ENCODE measurements around the gene HIPK3.
"Not testable (repeated sequence)": the region's sequence is repeated elsewhere in the genome, so short reads cannot be mapped to it uniquely, and the experiment has no call there.

Gene HIPK3

DNA sequence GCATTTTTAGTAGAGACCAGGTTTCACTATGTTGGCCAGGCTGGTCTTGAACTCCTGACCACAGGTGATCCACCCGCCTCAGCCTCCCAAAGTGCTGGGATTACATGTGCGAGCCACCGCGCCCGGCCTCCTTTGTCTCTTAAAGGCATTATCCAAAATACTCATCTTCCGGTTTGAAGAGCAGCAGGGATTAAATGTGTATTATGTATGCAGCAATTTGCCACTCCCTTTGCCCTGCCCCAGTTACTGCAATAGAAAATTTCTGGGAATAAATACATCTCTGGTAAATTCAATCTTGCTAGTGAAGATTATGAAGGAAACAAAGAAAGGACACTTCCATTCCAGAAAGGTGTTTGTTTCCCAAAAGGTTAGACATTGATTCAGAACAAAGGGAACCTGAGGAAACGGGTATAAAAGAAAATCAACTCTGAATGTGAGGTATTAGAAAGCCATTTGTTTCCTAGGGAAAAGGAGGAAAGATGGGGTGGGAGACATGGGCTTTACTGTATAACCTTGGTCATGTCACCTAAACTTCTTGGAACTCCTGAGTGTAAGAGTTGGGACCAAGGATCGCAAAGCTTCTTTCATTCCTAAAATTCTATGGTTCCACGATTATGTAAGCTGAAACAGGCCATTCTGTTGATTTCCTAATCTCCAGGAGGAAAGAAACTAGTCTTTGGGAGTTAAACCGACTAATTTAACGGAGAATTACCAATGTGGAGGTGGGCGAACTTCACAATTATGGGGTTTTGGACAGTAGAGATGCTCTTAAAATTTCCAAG, 959 bp upstream of the HIPK3 start:
- Histone ChIP-seq H3K36me3 (no peaks in the 10 kb centered on the region), H3K27ac (peak overlapping the region; percentile 98), H3K27me3 (no peaks in the 10 kb centered on the region), H3K9me3 (no peaks in the 10 kb centered on the region), H3K4me1 (ENCODE audit: control insufficient read depth in 1 of 2, insufficient read depth in 1 of 2, low read depth in 1 of 2, low read length in 1 of 2) (peaks cover 31 to 32% of the 10 kb centered on the region in 2 experiments), H3K4me3 (ENCODE audit: low read depth in 1 of 2, low read length in 1 of 2) (peak overlapping the region; percentile 72 to 96)
- TF ChIP-seq, protein P1, sequence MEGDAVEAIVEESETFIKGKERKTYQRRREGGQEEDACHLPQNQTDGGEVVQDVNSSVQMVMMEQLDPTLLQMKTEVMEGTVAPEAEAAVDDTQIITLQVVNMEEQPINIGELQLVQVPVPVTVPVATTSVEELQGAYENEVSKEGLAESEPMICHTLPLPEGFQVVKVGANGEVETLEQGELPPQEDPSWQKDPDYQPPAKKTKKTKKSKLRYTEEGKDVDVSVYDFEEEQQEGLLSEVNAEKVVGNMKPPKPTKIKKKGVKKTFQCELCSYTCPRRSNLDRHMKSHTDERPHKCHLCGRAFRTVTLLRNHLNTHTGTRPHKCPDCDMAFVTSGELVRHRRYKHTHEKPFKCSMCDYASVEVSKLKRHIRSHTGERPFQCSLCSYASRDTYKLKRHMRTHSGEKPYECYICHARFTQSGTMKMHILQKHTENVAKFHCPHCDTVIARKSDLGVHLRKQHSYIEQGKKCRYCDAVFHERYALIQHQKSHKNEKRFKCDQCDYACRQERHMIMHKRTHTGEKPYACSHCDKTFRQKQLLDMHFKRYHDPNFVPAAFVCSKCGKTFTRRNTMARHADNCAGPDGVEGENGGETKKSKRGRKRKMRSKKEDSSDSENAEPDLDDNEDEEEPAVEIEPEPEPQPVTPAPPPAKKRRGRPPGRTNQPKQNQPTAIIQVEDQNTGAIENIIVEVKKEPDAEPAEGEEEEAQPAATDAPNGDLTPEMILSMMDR (IDR thresholded peaks at IDR 0.05) = no peak

GRCh38 chr11:33256813-33257159, 395 bp upstream of the HIPK3 start:
- TF ChIP-seq, protein P1 (IDR thresholded peaks at IDR 0.05) = no peak
- Histone ChIP-seq H3K4me3 (ENCODE audit: low read depth in 1 of 2, low read length in 1 of 2) (peak overlapping the region; percentile 72 to 96), H3K9me3 (no peaks in the 10 kb centered on the region), H3K27ac (peak overlapping the region; percentile 98), H3K27me3 (no peaks in the 10 kb centered on the region), H3K4me1 (ENCODE audit: control insufficient read depth in 1 of 2, insufficient read depth in 1 of 2, low read depth in 1 of 2, low read length in 1 of 2) (peaks cover 37 to 38% of the 10 kb centered on the region in 2 experiments), H3K36me3 (no peaks in the 10 kb centered on the region)

- Histone ChIP-seq H3K36me3 (no peaks in the 10 kb centered on the region), H3K4me3 (ENCODE audit: low read depth in 1 of 2, low read length in 1 of 2) (peak overlapping the region; percentile 72 to 96), H3K4me1 (ENCODE audit: control insufficient read depth in 1 of 2, insufficient read depth in 1 of 2, low read depth in 1 of 2, low read length in 1 of 2) (peaks cover 49 to 51% of the 10 kb centered on the region in 2 experiments), H3K9me3 (no peaks in the 10 kb centered on the region), H3K27ac (peak overlapping the region; percentile 98), H3K27me3 (no peaks in the 10 kb centered on the region)
- TF ChIP-seq, protein P1 (IDR thresholded peaks at IDR 0.05) = peak; percentile 58
Measured at GRCh38 chr11:33257897-33258630, 883 bp downstream of the HIPK3 start.

DNA sequence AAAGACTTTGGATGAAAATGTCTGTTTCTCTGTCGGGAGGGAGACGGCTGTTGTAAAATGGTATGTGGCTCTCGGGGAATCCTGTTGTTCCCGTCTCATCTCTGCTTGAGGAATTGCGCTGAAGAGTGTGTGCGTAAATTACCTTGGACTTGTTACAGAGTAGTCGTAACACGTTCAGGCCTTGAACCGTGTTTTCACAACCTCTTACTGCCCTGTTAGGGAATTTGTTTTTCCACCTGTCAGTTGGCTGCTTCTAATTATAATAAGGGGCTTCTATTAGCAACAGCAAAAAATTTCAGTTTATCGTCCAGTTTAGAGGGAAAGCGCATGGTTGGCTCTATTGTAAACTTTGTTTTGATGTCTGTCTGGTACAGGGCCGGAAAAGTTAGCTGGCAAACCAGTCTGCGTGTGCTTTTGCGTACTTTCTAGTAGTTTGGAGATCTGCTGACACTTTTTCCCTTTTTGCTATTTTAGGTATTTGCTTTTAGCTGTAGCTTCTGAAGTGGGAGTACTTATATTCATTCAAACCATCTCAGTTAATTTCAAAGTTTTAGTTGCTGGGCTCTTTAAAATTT, 1.5 kb downstream of the HIPK3 start:
- Histone ChIP-seq H3K27ac (peak overlapping the region; percentile 98), H3K4me3 (ENCODE audit: low read depth in 1 of 2, low read length in 1 of 2) (peak overlapping the region; percentile 72 to 96), H3K4me1 (ENCODE audit: control insufficient read depth in 1 of 2, insufficient read depth in 1 of 2, low read depth in 1 of 2, low read length in 1 of 2) (peaks cover 56 to 57% of the 10 kb centered on the region in 2 experiments), H3K27me3 (no peaks in the 10 kb centered on the region), H3K36me3 (no peaks in the 10 kb centered on the region), H3K9me3 (no peaks in the 10 kb centered on the region)
- TF ChIP-seq, protein P1 (IDR thresholded peaks at IDR 0.05) = no peak

DNA sequence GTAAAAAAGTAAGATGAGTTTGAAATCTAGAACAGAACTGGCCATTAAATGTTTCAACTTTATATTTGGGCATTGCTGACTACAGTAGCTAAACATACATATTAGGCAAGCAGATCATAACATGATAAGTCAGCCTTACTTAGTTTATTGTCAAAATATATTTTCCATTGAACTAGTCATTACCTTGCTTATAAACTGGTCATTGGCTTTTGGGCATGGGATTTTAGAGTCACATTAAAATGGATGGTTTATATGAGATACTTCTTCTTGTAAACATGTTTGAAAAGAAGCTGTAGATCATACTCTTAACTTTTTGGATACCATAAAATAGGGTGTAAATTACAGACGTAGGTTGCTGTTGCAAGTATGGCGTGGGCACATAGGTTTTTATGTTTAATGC, 2.7 kb downstream of the HIPK3 start:
- H3K4me1 ChIP-seq (ENCODE audit: control insufficient read depth in 1 of 2, insufficient read depth in 1 of 2, low read depth in 1 of 2, low read length in 1 of 2) = peaks cover 65 to 68% of the 10 kb centered on the region in 2 experiments
- TF ChIP-seq, protein P1 (IDR thresholded peaks at IDR 0.05) = no peak
- no peaks in the 10 kb centered on the region for H3K36me3 ChIP-seq
- H3K9me3 ChIP-seq = no peaks in the 10 kb centered on the region
- H3K27me3 ChIP-seq = no peaks in the 10 kb centered on the region
- H3K4me3 ChIP-seq (ENCODE audit: low read depth in 1 of 2, low read length in 1 of 2) = peak overlapping the region; percentile 72 to 96
- H3K27ac ChIP-seq = peak overlapping the region; percentile 98

DNA sequence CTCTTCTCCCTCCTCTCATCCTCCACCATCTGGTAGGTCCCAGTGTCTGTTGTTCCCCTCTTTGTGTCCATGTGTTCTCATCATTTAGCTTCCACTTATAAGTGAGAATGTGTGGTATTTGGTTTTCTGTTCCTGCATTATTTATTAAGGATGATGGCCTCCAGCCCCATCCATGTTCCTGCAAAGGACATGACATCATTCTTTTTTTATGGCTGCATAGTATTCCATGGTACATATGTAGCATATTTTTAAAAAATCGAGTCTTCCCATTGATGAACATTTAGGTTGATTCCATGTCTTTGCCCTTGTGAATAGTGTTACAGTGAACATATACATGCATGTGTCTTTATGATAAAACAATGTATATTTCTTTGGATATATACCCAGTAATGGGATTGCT, 4.2 kb downstream of the HIPK3 start:
- not testable (repeated sequence) for H3K27me3 ChIP-seq; H3K36me3 ChIP-seq; H3K4me3 ChIP-seq (ENCODE audit: low read depth in 1 of 2, low read length in 1 of 2); H3K27ac ChIP-seq; H3K9me3 ChIP-seq
- H3K4me1 ChIP-seq (ENCODE audit: control insufficient read depth in 1 of 2, insufficient read depth in 1 of 2, low read depth in 1 of 2, low read length in 1 of 2) = peaks cover 66 to 73% of the 10 kb centered on the region in 2 experiments

Measured in neutrophil (primary cell).